ENCODE data around the gene RABL2B.
"Not testable (repeated sequence)": the region's sequence is repeated elsewhere in the genome, so short reads cannot be mapped to it uniquely, and the experiment has no call there.

- TF ChIP-seq OVOL2 (CRISPR knock-in tag; IDR thresholded peaks at IDR 0.05; ENCODE audit: borderline replicate concordance); FOXJ3 (CRISPR knock-in tag; IDR thresholded peaks at IDR 0.05; ENCODE audit: borderline replicate concordance); CTCF (IDR thresholded peaks at IDR 0.05); FOXK1 (CRISPR knock-in tag; IDR thresholded peaks at IDR 0.05); ZNF263 (CRISPR knock-in tag; IDR thresholded peaks at IDR 0.05; ENCODE audit: low read depth); FOXP1 (CRISPR knock-in tag; IDR thresholded peaks at IDR 0.05; ENCODE audit: borderline replicate concordance); ZNF425 (CRISPR knock-in tag; conservative IDR thresholded peaks at IDR 0.05); ZNF423 (CRISPR knock-in tag; IDR thresholded peaks at IDR 0.05); ZBTB43 (CRISPR knock-in tag; IDR thresholded peaks at IDR 0.05); SMAD3 (CRISPR knock-in tag; IDR thresholded peaks at IDR 0.05; ENCODE audit: borderline replicate concordance): not testable (repeated sequence)
Observed at GRCh38 chr22:50761829-50762228, 21.6 kb downstream of the RABL2B start.
